ENCODE measurements around the gene EVA1B. TPM values are rescaled to one million over a fixed set of nuclear protein-coding genes. Genes with fewer than 3 reads are reported as not detected.

Gene EVA1B
- total and polyA plus RNA-seq, 2 of the 13 experiments (the other 11 are each of a cell fraction or from before 2014, with no cell fraction given) = 3.9 to 6.6 TPM

DNA sequence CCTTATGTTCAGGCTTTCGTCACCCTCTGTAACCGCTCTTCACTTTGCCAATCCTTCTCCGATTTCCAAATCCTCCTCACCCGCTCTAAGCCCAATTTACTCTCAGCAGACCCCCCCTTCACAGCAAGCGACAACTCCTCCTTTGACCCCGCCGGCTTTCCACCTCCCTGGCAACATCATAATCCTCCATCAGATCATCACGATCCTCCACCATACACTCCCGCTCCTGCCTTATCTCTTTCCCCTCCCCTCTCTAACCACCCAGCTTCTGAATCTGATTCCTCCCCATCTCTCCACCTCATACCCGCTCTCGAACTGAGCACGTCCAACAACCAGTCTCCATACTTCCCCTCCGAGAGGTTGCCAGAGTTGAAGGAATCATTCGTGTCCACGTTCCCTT, 7.5 kb upstream of the EVA1B start:
- H2AFZ ChIP-seq (ENCODE audit: low read length) = no peak overlapping the region
- in situ Hi-C loops (cut with HindIII; ENCODE audit: extremely low pct_ligation_motif_present, low pct_unique_long_range_greater_than_20kb) = no loop called here
- DNase-seq (ENCODE audit: low spot score) (no peak), FAIRE-seq (no peak), ATAC-seq (no peak)
- H3K4me1 ChIP-seq (ENCODE audit: insufficient read depth, low read length) = peaks cover 48% of the 10 kb centered on the region
- no peaks in the 10 kb centered on the region for H4K20me1 ChIP-seq (ENCODE audit: insufficient read depth, low read length)
- H3K79me2 ChIP-seq (ENCODE audit: insufficient read depth, low read length) = no peaks in the 10 kb centered on the region
- no peak overlapping the region for H3K4me3 ChIP-seq (replicated peaks in 1 of 3; ENCODE audit: insufficient read depth in 1 of 3, low read depth in 2 of 3, low read length in 3 of 3)
- peaks cover 0 to 38% of the 10 kb centered on the region in 2 experiments; a peak in 4 of 5 replicates for H3K27me3 ChIP-seq (ENCODE audit: control insufficient read depth in 1 of 2, insufficient read depth in 2 of 2, low read length in 2 of 2)
- TF ChIP-seq ATM (IDR thresholded peaks at IDR 0.05; ENCODE audit: borderline replicate concordance) = no peak
- TF ChIP-seq NFKBIZ (CRISPR knock-in tag; IDR thresholded peaks at IDR 0.05) = no peak
- no peak for TF ChIP-seq HOXD1 (CRISPR knock-in tag; IDR thresholded peaks at IDR 0.05)
- no peak for TF ChIP-seq HIVEP1 (CRISPR knock-in tag; IDR thresholded peaks at IDR 0.05)
- no peak for TF ChIP-seq ZSCAN21 (CRISPR knock-in tag; IDR thresholded peaks at IDR 0.05; ENCODE audit: borderline replicate concordance)
- TF ChIP-seq KLF16 (CRISPR knock-in tag; IDR thresholded peaks at IDR 0.05) = no peak
- TF ChIP-seq NR2F6 (IDR thresholded peaks at IDR 0.05) = no peak
- TF ChIP-seq NR2F6 (CRISPR knock-in tag; IDR thresholded peaks at IDR 0.05) = no peak
- no TSS peak for BruUV-seq (replicated peaks)
- H3K4me2 ChIP-seq (ENCODE audit: low read depth, low read length) = no peak overlapping the region
- H3K9ac ChIP-seq (ENCODE audit: insufficient read depth, low read depth, low read length) = no peak overlapping the region
- no peaks in the 10 kb centered on the region for H3K9me3 ChIP-seq (ENCODE audit: low read length)
- intact Hi-C loops (cut with micrococcal nuclease; ENCODE audit: unreplicated experiment) = no loop called here
- H3K27ac ChIP-seq (ENCODE audit: extremely low read length, insufficient read depth, low read length) = no peak overlapping the region
- WGBS (ENCODE audit: low lambda C conversion rate) = 76% methylated on average over 15 of the region's 15 CpGs
- POLR2A ChIA-PET = interaction anchor here (0.8 kb wide), 1 partner anchor 54 kb away, joined by 4 read pairs; no protein-coding TSS in a partner anchor
- CTCF ChIA-PET (ENCODE audit: low intra/inter-chr PET ratio, low total read pairs) = no interaction called here
- no peaks in the 10 kb centered on the region for H3K36me3 ChIP-seq (replicated peaks in 1 of 2; ENCODE audit: control insufficient read depth in 1 of 2, insufficient read depth in 2 of 2, low read length in 2 of 2)

DNA sequence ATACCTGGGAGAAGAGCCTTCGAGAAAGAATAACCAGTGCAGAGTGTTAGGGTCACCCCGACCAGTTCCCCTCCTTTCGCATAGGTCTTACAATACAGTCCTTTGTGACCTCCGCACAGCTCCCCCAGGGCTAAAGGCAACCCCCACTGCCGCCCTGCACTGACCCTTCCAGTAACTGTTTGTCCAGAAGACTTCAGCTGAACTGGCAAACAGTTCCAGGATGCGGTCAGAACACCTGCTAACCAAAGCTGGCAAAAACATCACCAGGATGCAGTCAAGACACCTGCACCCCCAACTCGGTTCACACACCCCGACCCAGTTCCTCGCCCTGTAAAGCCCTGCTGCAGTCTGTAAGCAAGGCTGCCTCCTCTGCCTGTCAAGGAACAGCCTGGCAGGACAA, 6.4 kb upstream of the EVA1B start:
- H3K27me3 ChIP-seq (ENCODE audit: control insufficient read depth in 1 of 2, insufficient read depth in 2 of 2, low read length in 2 of 2) = peaks cover 0 to 35% of the 10 kb centered on the region in 2 experiments; a peak in 3 of 5 replicates
- no peak for DNase-seq (ENCODE audit: low spot score)
- ChIA-PET POLR2A (interaction anchor here (1.0 kb wide), 1 partner anchor 23 kb away, joined by 5 read pairs; the partner anchor contains the start of gene SH3D21), CTCF (ENCODE audit: low intra/inter-chr PET ratio, low total read pairs) (no interaction called here)
- no peaks in the 10 kb centered on the region for H3K9me3 ChIP-seq (ENCODE audit: low read length)
- H4K20me1 ChIP-seq (ENCODE audit: insufficient read depth, low read length) = no peaks in the 10 kb centered on the region
- no peak overlapping the region for H2AFZ ChIP-seq (ENCODE audit: low read length)
- intact Hi-C loops (cut with micrococcal nuclease; ENCODE audit: unreplicated experiment) (no loop called here), in situ Hi-C loops (cut with HindIII; ENCODE audit: extremely low pct_ligation_motif_present, low pct_unique_long_range_greater_than_20kb) (no loop called here)
- ATAC-seq = peak; percentile 12; the same call in 2 of the 3 replicates
- H3K36me3 ChIP-seq (replicated peaks in 1 of 2; ENCODE audit: control insufficient read depth in 1 of 2, insufficient read depth in 2 of 2, low read length in 2 of 2) = no peaks in the 10 kb centered on the region
- FAIRE-seq = no peak
- no peak overlapping the region for H3K27ac ChIP-seq (ENCODE audit: extremely low read length, insufficient read depth, low read length)
- BruUV-seq (replicated peaks) = no TSS peak
- WGBS (ENCODE audit: low lambda C conversion rate) = 3% methylated on average over 9 of the region's 9 CpGs
- H3K4me3 ChIP-seq (replicated peaks in 1 of 3; ENCODE audit: insufficient read depth in 1 of 3, low read depth in 2 of 3, low read length in 3 of 3) = 0 out of 6 replicates have a peak overlapping the region, but pooled peaks of 1 of the 3 experiments have one; percentile 15
- no peak overlapping the region for H3K9ac ChIP-seq (ENCODE audit: insufficient read depth, low read depth, low read length)
- H3K4me2 ChIP-seq (ENCODE audit: low read depth, low read length) = peak overlapping the region; percentile 46
- H3K4me1 ChIP-seq (ENCODE audit: insufficient read depth, low read length) = peaks cover 60% of the 10 kb centered on the region
- H3K79me2 ChIP-seq (ENCODE audit: insufficient read depth, low read length) = no peaks in the 10 kb centered on the region
- no peak for TF ChIP-seq RBAK (CRISPR knock-in tag; IDR thresholded peaks at IDR 0.05)
- no peak for TF ChIP-seq JARID2 (CRISPR knock-in tag; IDR thresholded peaks at IDR 0.05; ENCODE audit: insufficient replicate concordance)
- TF ChIP-seq RAD51 (IDR thresholded peaks at IDR 0.05; ENCODE audit: borderline replicate concordance) = no peak
- TF ChIP-seq, protein P1, sequence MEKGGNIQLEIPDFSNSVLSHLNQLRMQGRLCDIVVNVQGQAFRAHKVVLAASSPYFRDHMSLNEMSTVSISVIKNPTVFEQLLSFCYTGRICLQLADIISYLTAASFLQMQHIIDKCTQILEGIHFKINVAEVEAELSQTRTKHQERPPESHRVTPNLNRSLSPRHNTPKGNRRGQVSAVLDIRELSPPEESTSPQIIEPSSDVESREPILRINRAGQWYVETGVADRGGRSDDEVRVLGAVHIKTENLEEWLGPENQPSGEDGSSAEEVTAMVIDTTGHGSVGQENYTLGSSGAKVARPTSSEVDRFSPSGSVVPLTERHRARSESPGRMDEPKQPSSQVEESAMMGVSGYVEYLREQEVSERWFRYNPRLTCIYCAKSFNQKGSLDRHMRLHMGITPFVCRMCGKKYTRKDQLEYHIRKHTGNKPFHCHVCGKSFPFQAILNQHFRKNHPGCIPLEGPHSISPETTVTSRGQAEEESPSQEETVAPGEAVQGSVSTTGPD (CRISPR knock-in tag; IDR thresholded peaks at IDR 0.05) = 0 out of 2 replicates have a peak, but pooled peaks have one; percentile 41
- TF ChIP-seq, protein P2, sequence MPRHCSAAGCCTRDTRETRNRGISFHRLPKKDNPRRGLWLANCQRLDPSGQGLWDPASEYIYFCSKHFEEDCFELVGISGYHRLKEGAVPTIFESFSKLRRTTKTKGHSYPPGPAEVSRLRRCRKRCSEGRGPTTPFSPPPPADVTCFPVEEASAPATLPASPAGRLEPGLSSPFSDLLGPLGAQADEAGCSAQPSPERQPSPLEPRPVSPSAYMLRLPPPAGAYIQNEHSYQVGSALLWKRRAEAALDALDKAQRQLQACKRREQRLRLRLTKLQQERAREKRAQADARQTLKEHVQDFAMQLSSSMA (CRISPR knock-in tag; IDR thresholded peaks at IDR 0.05) = no peak
- no peak for TF ChIP-seq NFRKB (IDR thresholded peaks at IDR 0.05)
- TF ChIP-seq MTA1 (CRISPR knock-in tag; IDR thresholded peaks at IDR 0.05; ENCODE audit: borderline replicate concordance) = no peak
- no peak for TF ChIP-seq CC2D1A (CRISPR knock-in tag; IDR thresholded peaks at IDR 0.05)
- TF ChIP-seq CCDC6 (CRISPR knock-in tag; IDR thresholded peaks at IDR 0.05) = no peak
- TF ChIP-seq, protein P3, sequence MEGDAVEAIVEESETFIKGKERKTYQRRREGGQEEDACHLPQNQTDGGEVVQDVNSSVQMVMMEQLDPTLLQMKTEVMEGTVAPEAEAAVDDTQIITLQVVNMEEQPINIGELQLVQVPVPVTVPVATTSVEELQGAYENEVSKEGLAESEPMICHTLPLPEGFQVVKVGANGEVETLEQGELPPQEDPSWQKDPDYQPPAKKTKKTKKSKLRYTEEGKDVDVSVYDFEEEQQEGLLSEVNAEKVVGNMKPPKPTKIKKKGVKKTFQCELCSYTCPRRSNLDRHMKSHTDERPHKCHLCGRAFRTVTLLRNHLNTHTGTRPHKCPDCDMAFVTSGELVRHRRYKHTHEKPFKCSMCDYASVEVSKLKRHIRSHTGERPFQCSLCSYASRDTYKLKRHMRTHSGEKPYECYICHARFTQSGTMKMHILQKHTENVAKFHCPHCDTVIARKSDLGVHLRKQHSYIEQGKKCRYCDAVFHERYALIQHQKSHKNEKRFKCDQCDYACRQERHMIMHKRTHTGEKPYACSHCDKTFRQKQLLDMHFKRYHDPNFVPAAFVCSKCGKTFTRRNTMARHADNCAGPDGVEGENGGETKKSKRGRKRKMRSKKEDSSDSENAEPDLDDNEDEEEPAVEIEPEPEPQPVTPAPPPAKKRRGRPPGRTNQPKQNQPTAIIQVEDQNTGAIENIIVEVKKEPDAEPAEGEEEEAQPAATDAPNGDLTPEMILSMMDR (CRISPR knock-in tag; IDR thresholded peaks at IDR 0.05) = 0 out of 2 replicates have a peak, but pooled peaks have one; percentile 3
